ENCODE results near the gene ZNF646.

- TF ChIP-seq, protein P1, sequence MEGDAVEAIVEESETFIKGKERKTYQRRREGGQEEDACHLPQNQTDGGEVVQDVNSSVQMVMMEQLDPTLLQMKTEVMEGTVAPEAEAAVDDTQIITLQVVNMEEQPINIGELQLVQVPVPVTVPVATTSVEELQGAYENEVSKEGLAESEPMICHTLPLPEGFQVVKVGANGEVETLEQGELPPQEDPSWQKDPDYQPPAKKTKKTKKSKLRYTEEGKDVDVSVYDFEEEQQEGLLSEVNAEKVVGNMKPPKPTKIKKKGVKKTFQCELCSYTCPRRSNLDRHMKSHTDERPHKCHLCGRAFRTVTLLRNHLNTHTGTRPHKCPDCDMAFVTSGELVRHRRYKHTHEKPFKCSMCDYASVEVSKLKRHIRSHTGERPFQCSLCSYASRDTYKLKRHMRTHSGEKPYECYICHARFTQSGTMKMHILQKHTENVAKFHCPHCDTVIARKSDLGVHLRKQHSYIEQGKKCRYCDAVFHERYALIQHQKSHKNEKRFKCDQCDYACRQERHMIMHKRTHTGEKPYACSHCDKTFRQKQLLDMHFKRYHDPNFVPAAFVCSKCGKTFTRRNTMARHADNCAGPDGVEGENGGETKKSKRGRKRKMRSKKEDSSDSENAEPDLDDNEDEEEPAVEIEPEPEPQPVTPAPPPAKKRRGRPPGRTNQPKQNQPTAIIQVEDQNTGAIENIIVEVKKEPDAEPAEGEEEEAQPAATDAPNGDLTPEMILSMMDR (IDR thresholded peaks at IDR 0.05; ENCODE audit: poor library complexity, severe bottlenecking) = no peak
- no peak for TF ChIP-seq TAF1 (IDR thresholded peaks at IDR 0.05; ENCODE audit: low read depth)
- TF ChIP-seq RAD21 (conservative IDR thresholded peaks at IDR 0.05) = no peak
- TF ChIP-seq EZH2 (IDR thresholded peaks at IDR 0.05; ENCODE audit: borderline replicate concordance, insufficient read depth, low read length, poor library complexity, severe bottlenecking) = no peak
- no peak for TF ChIP-seq REST (IDR thresholded peaks at IDR 0.05; ENCODE audit: borderline replicate concordance)
- no peak for TF ChIP-seq SMC3 (conservative IDR thresholded peaks at IDR 0.05; ENCODE audit: poor library complexity)
- TF ChIP-seq POLR2AphosphoS5 (IDR thresholded peaks at IDR 0.05) = no peak
- TF ChIP-seq MXI1 (conservative IDR thresholded peaks at IDR 0.05; ENCODE audit: poor library complexity, severe bottlenecking) = no peak
These were observed 10.8 kb upstream of the ZNF646 start for GRCh38 chr16:31063495-31063842.
